Forelimb muscle (tissue), 1 donor: ENCODE data around the gene FILIP1L. TPM values are rescaled to one million over a fixed set of nuclear protein-coding genes. Genes with fewer than 3 reads are reported as not detected.

ENCODE experiments used
- DNase-seq: peaks from one replicate; pipeline ENCODE4 v3.0.0-alpha.2; 2013; ENCODE audit warnings: low read depth
- polyA plus RNA-seq: library from polyadenylated mRNA; unstranded; fragments of 120-200 nt; gene quantifications from one replicate; pipeline ENCODE4 v1.2.1, GENCODE V29; 2013; ENCODE audit not compliant: insufficient read length

FILIP1L gene
- polyA plus RNA-seq, 1 donor, result 50.9 TPM

- DNase-seq, result no peak
Observed at GRCh38 chr3:99927671-99928457, 186.4 kb downstream of the FILIP1L start.

DNA sequence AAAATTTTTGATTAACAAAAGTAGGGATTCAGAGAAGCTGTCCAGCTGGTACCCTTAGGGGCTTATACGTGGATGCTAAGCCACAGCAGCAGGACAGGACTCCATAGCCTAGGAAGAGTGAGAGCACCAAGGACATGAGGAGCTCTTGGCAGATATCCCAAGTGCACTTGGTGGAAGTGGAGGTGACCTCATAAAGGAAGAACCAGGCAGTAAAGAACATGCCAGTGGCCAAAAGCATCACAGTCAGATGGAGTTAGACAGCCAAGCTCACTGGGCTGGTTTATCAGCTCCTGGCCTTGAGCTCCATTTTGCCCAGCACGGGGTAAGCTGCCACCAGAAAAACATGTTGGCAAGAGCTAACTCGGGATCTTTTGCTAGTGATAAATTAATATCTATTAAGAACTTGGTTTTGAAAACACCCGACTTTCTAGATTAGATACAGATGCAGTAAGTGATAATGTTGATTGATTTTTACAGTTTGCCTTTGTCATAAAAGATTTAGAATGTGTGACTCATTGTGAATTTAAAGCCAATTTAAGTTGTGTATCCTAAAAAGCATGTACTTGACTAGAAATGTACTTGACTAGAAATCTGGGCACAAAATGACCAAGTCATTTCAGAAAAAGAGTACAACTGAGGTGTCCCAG lies 188.6 kb downstream of the FILIP1L start:
- DNase-seq, result no peak

DNA sequence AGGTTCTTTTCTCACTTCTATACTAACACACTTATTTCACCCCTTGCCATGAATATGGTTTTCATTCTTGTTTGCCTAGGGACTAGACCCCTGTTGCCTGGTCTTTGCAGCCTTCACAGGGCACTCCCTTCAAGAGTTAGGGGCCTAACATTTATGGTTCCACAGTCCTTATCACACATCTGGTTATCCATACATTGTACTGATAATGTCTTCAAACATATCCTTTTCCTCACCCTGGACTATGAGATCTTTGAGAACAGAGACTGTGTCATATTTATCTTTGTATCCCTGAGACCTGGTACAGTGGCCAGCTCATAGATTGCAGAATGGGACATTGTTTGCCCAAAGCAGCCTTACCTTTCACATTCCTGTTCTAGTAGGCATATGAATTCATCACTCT lies 190.4 kb downstream of the FILIP1L start:
- no peak for DNase-seq

DNA sequence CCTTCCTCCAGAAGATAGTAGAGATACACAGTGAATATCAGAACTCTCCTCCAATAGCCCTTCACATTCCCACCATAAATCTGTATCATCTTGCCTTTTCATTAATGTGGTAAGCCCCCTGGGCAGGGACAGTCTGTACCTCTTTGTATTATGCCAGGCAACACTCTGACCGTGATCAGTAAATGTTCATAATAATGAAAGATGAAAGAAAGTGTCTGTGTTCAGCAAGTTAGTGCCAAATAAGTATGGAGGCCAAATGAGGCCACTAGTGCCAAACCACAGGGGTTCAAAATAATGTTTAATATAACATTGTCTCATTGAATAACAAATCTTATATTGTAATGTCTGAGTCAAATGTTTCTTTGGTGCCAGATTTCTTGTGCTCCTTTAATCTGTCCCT lies 192.3 kb downstream of the FILIP1L start:
- no peak for DNase-seq

- no peak for DNase-seq
Observed at GRCh38 chr3:99921377-99921695, 193.0 kb downstream of the FILIP1L start.

- DNase-seq, result no peak
Observed at GRCh38 chr3:99920481-99921376, 193.6 kb downstream of the FILIP1L start.

- no peak for DNase-seq
Observed at GRCh38 chr3:99919694-99920093, 194.6 kb downstream of the FILIP1L start.

GRCh38 chr3:99918715-99919114 lies 195.6 kb downstream of the FILIP1L start:
- no peak for DNase-seq

GRCh38 chr3:99915906-99916432 lies 198.3 kb downstream of the FILIP1L start:
- no peak for DNase-seq

DNA sequence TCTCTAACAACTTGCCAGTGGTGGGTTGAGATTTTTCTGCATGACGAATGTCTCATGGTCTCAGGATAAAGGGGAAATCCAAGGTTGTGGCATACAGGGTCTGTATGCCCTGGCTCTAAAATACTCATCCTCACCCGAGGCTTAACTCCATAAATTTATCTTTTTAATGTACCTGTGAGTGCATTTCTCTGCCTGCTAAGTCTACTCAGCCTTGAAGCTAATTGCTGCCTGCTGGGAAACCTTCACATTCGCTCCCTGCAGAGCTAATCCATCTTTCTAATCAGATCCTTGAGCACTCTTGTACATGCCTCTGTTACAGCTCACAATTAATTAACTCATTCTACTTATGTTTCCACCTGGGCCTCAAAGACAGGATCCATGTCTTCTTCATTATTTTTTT lies 202.9 kb downstream of the FILIP1L start:
- DNase-seq, result no peak

DNA sequence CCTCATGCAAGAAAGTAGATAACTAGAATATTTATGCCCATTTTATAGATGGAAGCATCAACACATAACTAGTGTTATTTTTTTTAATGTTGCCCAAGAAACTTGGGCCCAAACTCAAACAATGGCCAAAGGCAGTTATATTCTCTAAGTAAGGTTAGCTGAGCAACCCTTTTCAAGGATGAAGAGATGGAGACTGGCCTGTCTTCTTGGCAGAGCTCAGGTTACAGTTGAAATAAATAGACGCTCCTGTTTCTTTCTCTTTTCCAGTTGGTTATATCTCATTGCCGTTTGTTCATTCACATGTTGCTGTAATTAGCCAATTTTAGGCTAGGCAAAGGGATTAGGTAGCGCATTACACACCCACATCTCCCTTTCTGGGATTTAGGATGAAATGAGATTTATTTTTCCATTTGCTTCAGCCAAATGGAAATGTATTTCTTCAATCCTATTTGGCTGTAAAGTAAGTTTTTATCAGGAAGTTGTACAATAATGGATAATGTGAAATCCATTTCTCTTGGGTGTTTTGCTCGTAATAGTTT lies 203.5 kb downstream of the FILIP1L start:
- DNase-seq, result peak; percentile 49

DNA sequence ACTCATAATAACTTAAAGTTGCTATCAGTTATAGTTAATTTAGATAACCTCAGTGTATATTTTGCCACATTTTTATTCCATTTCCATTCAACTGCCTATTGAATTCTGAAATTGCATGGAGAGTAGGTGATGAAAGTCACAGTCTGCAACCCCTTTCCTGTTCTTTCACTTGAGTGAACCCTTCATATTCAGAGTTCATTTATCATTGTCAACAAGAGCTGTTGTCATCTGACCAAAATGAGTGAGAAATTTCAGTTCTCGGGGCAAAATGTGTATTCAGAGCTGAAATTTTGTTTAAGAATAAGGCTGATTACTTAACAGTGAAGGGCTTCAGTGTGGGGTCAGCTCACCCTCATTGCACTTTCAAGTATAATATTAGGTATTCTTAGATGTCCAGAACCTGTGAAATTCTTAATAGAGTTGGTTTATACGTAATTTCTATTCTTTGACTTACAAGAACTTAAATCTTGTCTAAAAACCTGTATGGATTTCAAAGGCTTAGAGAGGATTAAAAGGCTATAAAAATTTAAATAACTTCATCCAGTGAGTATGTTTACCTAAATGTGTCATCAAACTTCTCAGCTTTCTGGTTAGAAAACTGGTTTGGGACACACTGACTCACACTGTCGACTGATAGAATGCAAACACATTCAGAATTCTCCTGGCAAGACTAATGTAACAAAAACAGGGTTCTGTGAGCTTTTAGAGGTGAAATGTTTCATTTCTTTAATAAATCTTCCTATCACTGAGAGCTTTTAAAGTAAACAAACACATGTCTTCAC lies 204.4 kb downstream of the FILIP1L start:
- DNase-seq, result no peak

GRCh38 chr3:99907959-99908544 lies 206.2 kb downstream of the FILIP1L start:
- no peak for DNase-seq

DNA sequence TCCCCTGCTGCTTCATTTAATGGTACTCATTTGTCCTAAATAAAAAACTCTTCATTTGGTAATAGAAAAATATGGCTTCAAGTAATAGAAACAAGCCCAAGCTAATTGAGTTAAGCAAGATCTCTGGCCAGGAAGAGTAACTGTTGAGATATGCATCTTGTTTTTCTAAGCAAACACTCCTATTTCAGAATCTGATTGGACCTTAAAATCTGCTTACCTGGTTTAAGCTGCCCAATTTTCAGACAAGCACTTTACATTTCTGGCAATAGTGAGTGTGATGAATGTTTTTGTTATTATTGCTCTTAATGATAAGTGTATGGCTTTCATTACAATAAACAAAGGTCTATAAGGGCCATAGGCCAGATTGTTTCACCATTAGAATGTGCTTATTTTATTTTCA lies 210.4 kb downstream of the FILIP1L start:
- DNase-seq, result no peak

GRCh38 chr3:99902091-99902490 lies 212.2 kb downstream of the FILIP1L start:
- DNase-seq, result no peak

DNA sequence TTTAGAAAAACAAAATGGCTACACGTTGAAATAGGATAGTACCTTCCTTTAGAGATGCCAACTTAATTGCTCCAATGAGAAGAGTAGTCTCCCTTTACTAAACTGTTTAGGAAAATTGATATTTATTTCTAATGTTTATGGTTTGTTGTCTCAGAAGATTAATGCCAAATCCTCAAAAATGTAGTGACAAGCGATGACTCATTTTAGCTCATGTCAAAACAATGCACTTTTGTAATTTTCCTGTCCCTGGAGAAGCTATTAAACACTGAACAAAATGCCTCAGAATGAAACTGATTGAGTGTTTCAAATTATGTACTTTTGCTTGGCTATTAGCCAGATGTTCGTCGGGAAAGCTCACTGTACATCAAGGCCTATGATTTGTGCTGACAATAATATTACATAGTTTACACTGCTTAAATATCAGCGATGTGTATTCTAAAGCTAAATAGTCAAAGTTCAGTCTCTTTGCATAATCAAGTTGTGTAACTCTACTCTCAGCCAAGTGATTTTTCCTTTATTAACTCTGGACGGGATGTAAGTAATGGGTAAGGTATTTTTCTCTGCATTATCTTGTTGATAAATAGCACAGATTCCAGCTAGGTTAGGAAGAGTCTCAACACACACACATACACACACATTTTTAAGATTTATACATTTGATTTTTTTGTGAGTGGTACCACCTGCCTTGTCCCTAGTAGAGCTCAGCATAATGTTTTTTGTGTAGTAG lies 212.9 kb downstream of the FILIP1L start:
- no peak for DNase-seq

DNA sequence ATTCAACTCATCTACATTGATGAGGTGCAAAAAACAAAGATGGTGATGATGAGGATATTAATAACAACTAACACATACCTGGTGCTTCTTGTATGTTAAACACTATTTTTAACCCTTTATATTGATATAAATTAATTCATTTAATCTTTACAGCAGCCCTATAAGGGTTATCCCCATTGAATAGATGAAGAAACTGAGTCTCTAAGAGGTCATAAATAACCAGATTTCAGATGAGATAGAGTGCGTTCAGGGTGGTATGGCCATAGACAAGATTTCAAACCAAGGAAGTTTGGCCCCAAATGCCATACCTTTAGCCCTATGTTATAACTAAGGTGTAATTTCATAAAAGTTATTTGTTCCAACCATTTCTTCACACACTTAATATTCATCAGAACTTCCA lies 214.1 kb downstream of the FILIP1L start:
- no peak for DNase-seq

GRCh38 chr3:99899603-99900002 lies 214.7 kb downstream of the FILIP1L start:
- no peak for DNase-seq

DNA sequence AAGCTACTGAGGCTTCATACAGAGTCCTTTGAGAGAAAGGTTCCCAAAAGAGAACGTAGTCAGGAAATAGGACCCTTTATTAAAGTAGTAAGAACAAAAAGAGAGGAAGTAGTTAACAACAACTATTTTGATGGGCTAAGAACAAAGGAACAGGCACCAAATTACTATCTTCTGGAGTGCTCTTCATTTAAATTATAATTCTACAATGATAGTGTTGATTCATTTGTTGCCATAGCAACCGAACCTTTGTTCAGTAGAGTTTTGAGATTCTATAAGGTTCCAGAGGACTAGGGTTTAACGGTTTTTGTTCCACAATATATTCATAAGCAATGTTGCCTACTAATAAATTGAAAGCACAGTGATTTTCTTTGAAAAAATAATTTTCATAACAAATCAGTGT lies 217.8 kb downstream of the FILIP1L start:
- no peak for DNase-seq
